Spleen (tissue), 11 donors: ENCODE results near the gene LYPD8. TPM values are rescaled to one million over a fixed set of nuclear protein-coding genes. Genes with fewer than 3 reads are reported as not detected.

Experiments
- DNase-seq: peaks from one replicate; pipeline ENCODE4 v3.0.0-alpha.2; 2020
- H3K27ac ChIP-seq, 8 donors: fragments of 200-600 bp; sonication (generic) in 7 of 8; 1 replicate in 4 of 8; 2 replicates in 4 of 8; pipeline versions ENCODE4 v1.5.0 to v1.8.0; 2016 to 2021; ENCODE audit warnings: inconsistent platforms in 4 of 8, mild to moderate bottlenecking in 4 of 8, moderate library complexity in 1 of 8
- H3K27me3 ChIP-seq, 7 donors: fragments of 200-600 bp; sonication (generic) in 6 of 7; replicated peaks in 1 of 7; 1 replicate in 4 of 7; 2 replicates in 3 of 7; pipeline versions ENCODE4 v1.5.0 to v1.8.0; 2016 to 2021; ENCODE audit warnings: inconsistent platforms in 3 of 7, mild to moderate bottlenecking in 1 of 7
- H3K36me3 ChIP-seq, 6 donors: fragments of 200-600 bp; sonication (generic) in 5 of 6; 1 replicate in 4 of 6; 2 replicates in 2 of 6; pipeline versions ENCODE4 v1.5.0 to v1.8.0; 2016 to 2021; ENCODE audit warnings: inconsistent platforms in 2 of 6
- H3K4me1 ChIP-seq, 6 donors: fragments of 200-600 bp; sonication (generic) in 5 of 6; 1 replicate in 3 of 6; 2 replicates in 3 of 6; pipeline versions ENCODE4 v1.5.0 to v1.8.0; 2016 to 2021; ENCODE audit warnings: inconsistent platforms in 3 of 6
- H3K4me3 ChIP-seq, 8 donors: fragments of 200-600 bp; sonication (generic) in 7 of 8; 1 replicate in 4 of 8; 2 replicates in 4 of 8; pipeline versions ENCODE4 v1.5.0 to v1.8.0; 2016 to 2021; ENCODE audit warnings: inconsistent platforms in 4 of 8, mild to moderate bottlenecking in 4 of 8, moderate library complexity in 2 of 8
- H3K9me3 ChIP-seq, 8 donors: fragments of 200-600 bp; sonication (generic) in 7 of 8; 1 replicate in 4 of 8; 2 replicates in 4 of 8; pipeline versions ENCODE4 v1.5.0 to v1.8.0; 2016 to 2021; ENCODE audit warnings: inconsistent platforms in 4 of 8
- POLR2A ChIP-seq, 3 donors: fragments of 450-650 bp; IDR thresholded peaks; one replicate each; pipeline ENCODE4 v1.5.1; 2017; ENCODE audit warnings: antibody characterized with exemption in 3 of 3, mild to moderate bottlenecking in 1 of 3
- POLR2AphosphoS5 ChIP-seq, 3 donors: sonication (generic); formaldehyde crosslinking; IDR thresholded peaks; one replicate each; pipeline ENCODE4 v1.5.1; 2017; ENCODE audit warnings: antibody characterized with exemption in 3 of 3
- WGBS, 5 donors: extraction: QIAGEN DNeasy Blood & Tissue Kit in 3 of 5; methylation state at CpG; one replicate each; pipeline versions ENCODE4 v1.1.5 to v1.1.7; 2013 to 2018; 5-methylcytosine and 5-hydroxymethylcytosine counted together
- intact Hi-C: fragments of 100-400 bp; cut with DNase I; formaldehyde crosslinking; loops from one replicate; pipeline ENCODE4 v1.15.0; 2023; ENCODE audit warnings: low total_unique reads
- polyA plus RNA-seq, 3 donors: library from polyadenylated mRNA; stranded (reverse); fragments of 200-250 nt; gene quantifications; one replicate each; pipeline ENCODE4 v1.2.1, GENCODE V29; 2013
- total RNA-seq, 7 donors: library from RNA; depleted of rRNA in 3 of 7; stranded (reverse); fragments of >200 nt in 3 of 7; fragmentation: NEBNext Ultra II Directional in 4 of 7; extraction: Animal tissue kit (Norgen Biotek cat#: 25700) in 4 of 7; gene quantifications; one replicate each; pipeline versions ENCODE4 v1.1.0 to v1.2.1, GENCODE V29; 2016 to 2021
- TF ChIP-seq, protein P1 (sequence below), 11 experiments: fragments of 200-600 bp in 7 of 11; fragments of 450-650 bp in 4 of 11; sonication (generic) in 4 of 11; IDR thresholded peaks in 8 of 11; conservative IDR thresholded peaks in 3 of 11; 1 replicate in 7 of 11; 2 replicates in 4 of 11; pipeline versions ENCODE4 v1.4.0 to v1.8.0; 2016 to 2021; ENCODE audit warnings: antibody characterized with exemption in 11 of 11, inconsistent platforms in 4 of 11, mild to moderate bottlenecking in 1 of 11
- donor health status: healthy with polysubstance abuse.
- donor health status: DM: no; HTN: no; CAD: no; lungs with moderate emphysema.
- donor health status: DM: no; HTN: no; CAD: no.
- donor health status: Bipolar disorder and iron deficiency.
- donor health status: healthy.
- donor health status: DM: no; HTN: no; CAD: no.
- donor health status: DM: yes; HTN: yes; CAD: no.

Gene LYPD8
- total and polyA plus RNA-seq, 10 donors: 0.09 to 0.54 (median 0.17) TPM; not detected in 5

DNA sequence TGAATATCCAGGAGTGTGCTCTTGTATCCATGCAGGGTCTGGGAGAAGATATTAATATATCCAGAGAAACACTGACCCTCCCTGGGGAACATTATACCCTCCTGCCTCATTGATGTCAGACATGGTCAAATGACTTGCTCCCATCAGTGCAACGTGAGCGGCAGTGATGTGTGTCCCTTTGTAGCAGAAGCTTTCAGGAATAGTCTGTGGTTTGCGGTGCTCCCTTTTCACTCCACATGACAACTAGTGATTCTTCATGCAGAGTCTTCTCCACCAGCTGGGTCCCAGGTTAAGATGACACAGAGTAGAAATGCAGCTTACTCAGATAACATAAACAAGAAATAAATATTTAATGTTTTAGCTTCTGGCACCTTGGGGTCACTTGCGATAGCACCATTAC lies 31.9 kb upstream of the LYPD8 start:
- WGBS, 5 donors: 84 to 92% (median 89%) methylated on average over 4 of the region's 4 CpGs

DNA sequence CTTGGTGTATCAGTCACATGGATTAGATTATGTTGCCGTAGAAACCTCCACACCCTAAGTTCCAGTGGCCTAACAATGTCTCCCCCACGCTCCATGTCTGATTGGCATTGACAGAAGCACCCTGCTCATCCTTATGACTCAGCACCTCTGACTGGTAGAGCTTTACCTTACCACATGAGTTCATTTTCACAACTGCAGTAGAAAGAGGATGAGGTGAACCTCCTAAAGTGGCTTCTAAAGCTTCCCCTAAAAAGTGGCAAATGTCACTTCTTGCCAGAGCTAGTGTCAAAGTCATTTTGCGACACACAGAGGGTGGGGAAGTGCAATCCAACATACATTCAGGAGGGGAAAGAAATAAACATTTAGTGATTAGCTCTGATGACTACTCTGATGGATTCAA lies 30.6 kb upstream of the LYPD8 start:
- H3K9me3 ChIP-seq: peaks cover 0 to 3% (median under 1%) of the 10 kb centered on the region in 8 donors
- H3K27ac ChIP-seq: peak overlapping the region in 7 of 8 donors; percentile 6 to 72 (median 55)
- no peaks in the 10 kb centered on the region for H3K27me3 ChIP-seq
- H3K4me3 ChIP-seq: no peak overlapping the region
- H3K36me3 ChIP-seq: no peaks in the 10 kb centered on the region
- peaks cover 0 to 58% (median 16%) of the 10 kb centered on the region in 6 donors for H3K4me1 ChIP-seq
- TF ChIP-seq POLR2A (IDR thresholded peaks at IDR 0.05): no peak
- TF ChIP-seq POLR2AphosphoS5 (IDR thresholded peaks at IDR 0.05): peak in 1 of 3 donors; percentile 30
- no peak for DNase-seq
- WGBS, 5 donors: 49 to 70% (median 60%) methylated on average over 3 of the region's 3 CpGs
- intact Hi-C loops: no loop called here

More for the DNA sequence above, 31.9 kb upstream of the LYPD8 start:
- Histone ChIP-seq H3K4me3 (no peak overlapping the region), H3K27ac (peak overlapping the region in 2 of 8 donors; percentile 55 to 71), H3K4me1 (peaks cover 0 to 70% (median 22%) of the 10 kb centered on the region in 6 donors), H3K9me3 (no peaks in the 10 kb centered on the region), H3K36me3 (no peaks in the 10 kb centered on the region), H3K27me3 (no peaks in the 10 kb centered on the region)
- TF ChIP-seq, protein P1, sequence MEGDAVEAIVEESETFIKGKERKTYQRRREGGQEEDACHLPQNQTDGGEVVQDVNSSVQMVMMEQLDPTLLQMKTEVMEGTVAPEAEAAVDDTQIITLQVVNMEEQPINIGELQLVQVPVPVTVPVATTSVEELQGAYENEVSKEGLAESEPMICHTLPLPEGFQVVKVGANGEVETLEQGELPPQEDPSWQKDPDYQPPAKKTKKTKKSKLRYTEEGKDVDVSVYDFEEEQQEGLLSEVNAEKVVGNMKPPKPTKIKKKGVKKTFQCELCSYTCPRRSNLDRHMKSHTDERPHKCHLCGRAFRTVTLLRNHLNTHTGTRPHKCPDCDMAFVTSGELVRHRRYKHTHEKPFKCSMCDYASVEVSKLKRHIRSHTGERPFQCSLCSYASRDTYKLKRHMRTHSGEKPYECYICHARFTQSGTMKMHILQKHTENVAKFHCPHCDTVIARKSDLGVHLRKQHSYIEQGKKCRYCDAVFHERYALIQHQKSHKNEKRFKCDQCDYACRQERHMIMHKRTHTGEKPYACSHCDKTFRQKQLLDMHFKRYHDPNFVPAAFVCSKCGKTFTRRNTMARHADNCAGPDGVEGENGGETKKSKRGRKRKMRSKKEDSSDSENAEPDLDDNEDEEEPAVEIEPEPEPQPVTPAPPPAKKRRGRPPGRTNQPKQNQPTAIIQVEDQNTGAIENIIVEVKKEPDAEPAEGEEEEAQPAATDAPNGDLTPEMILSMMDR (IDR thresholded peaks at IDR 0.05 in 8 of 11, conservative IDR thresholded peaks at IDR 0.05 in 3 of 11): no peak
- TF ChIP-seq POLR2AphosphoS5 (IDR thresholded peaks at IDR 0.05): no peak
- no peak for TF ChIP-seq POLR2A (IDR thresholded peaks at IDR 0.05)
- DNase-seq: no peak
- intact Hi-C loops: no loop called here

DNA sequence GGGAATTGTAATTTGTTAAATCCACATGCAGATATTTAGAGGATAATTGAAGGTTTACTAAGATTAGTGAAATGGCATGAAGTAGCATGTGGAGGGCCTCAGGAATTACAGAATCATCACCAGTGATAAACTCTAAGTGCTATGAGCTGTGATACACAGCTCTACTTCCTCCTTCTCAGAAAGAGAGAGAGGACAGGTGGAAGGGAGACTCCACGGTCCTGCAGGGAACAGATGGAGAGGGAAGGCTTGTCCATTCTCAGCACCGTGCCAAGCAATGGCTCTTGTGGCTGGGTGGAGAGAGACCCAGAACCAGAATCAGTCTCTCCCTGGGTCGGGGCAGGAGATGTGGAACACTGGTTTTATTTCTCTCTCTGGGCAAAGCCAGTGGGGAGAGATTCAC lies 27.8 kb upstream of the LYPD8 start:
- intact Hi-C loops: no loop called here
- peak overlapping the region in 2 of 8 donors; percentile 9 to 29 for H3K27ac ChIP-seq
- TF ChIP-seq POLR2AphosphoS5 (IDR thresholded peaks at IDR 0.05) (no peak), POLR2A (IDR thresholded peaks at IDR 0.05) (no peak)
- TF ChIP-seq, protein P1 (IDR thresholded peaks at IDR 0.05 in 8 of 11, conservative IDR thresholded peaks at IDR 0.05 in 3 of 11): no peak

DNA sequence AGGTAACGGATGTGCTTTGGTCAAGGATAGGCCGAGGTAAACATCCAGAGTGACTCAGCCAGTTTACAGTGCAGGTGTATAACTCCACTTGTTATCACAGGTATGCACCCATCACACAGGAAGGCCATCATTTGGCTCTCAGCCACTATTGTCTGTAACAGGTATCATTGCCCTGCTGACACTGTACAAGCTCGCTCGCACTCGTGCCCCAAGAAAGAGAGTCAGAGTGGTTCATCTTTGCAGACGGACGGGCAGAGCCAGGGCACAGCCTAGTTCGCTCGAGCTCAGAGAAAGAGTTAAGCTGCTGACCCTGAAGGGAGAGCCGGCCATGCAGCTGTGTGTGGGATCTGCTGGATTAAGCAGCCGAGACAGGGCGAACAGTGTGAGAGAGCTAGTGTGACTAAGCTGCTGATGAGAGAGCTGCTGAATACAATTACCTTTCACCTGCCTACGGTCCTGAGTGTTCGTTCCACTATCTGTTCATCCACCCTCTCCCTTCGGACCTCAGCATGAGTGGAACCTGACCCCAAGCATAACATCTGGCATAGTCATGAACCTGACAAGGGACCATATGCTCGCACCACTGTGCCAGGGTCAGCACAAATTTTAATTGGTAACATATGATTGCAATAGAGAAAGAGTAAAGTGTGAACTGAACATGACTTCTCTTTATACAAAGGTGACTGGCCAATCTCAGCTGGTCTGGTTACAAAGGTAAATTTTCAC lies 27.0 kb upstream of the LYPD8 start:
- intact Hi-C loops: no loop called here
- no peaks in the 10 kb centered on the region for H3K36me3 ChIP-seq
- TF ChIP-seq POLR2AphosphoS5 (IDR thresholded peaks at IDR 0.05): no peak
- TF ChIP-seq POLR2A (IDR thresholded peaks at IDR 0.05): no peak
- TF ChIP-seq, protein P1 (IDR thresholded peaks at IDR 0.05 in 8 of 11, conservative IDR thresholded peaks at IDR 0.05 in 3 of 11): no peak

More for the DNA sequence above, 27.8 kb upstream of the LYPD8 start:
- DNase-seq: no peak
- peaks cover 0 to 48% (median 15%) of the 10 kb centered on the region in 6 donors for H3K4me1 ChIP-seq
- H3K27me3 ChIP-seq: no peaks in the 10 kb centered on the region
- H3K36me3 ChIP-seq: no peaks in the 10 kb centered on the region
- peaks cover 0 to 11% (median 3%) of the 10 kb centered on the region in 8 donors for H3K9me3 ChIP-seq
- no peak overlapping the region for H3K4me3 ChIP-seq
- WGBS, 5 donors: 58 to 64% (median 61%) methylated on average over 3 of the region's 3 CpGs

More for the DNA sequence above, 27.0 kb upstream of the LYPD8 start:
- Histone ChIP-seq H3K9me3 (peaks cover 0 to 15% (median 3%) of the 10 kb centered on the region in 8 donors), H3K27me3 (no peaks in the 10 kb centered on the region), H3K4me1 (peaks cover 0 to 48% (median 15%) of the 10 kb centered on the region in 6 donors), H3K27ac (no peak overlapping the region), H3K4me3 (no peak overlapping the region)
- no peak for DNase-seq
- WGBS, 5 donors: 84 to 94% (median 91%) methylated on average over 14 to 16 of the region's 16 CpGs
